Measurements from ENCODE around the gene C10orf105.

Gene C10orf105

GRCh38 chr10:71735709-71736569, 16.4 kb upstream of the C10orf105 start:
- TF ChIP-seq YY1 (IDR thresholded peaks at IDR 0.05; ENCODE audit: insufficient read depth, insufficient read length) (no peak), SUZ12 (IDR thresholded peaks at IDR 0.05; ENCODE audit: extremely low read depth, insufficient read depth, insufficient read length) (no peak), ZNF274 (IDR thresholded peaks at IDR 0.05; ENCODE audit: low read depth, low read length) (no peak)
- DNase-seq (ENCODE audit: low read depth, low spot score): no peak
- Histone ChIP-seq H3K36me3 (ENCODE audit: insufficient read depth, insufficient read length, low read length) (no peaks in the 10 kb centered on the region), H3K27me3 (ENCODE audit: insufficient read depth, insufficient read length) (peaks cover 9% of the 10 kb centered on the region), H3K4me1 (ENCODE audit: insufficient read depth, insufficient read length) (peaks cover 6% of the 10 kb centered on the region), H3K4me3 (ENCODE audit: insufficient read length, low read depth) (no peak overlapping the region), H3K9me3 (ENCODE audit: insufficient read depth, low read length) (no peaks in the 10 kb centered on the region), H3K9ac (ENCODE audit: insufficient read length, low read depth) (no peak overlapping the region)

- H3K9me3 ChIP-seq (ENCODE audit: insufficient read depth, low read length): no peaks in the 10 kb centered on the region
- H3K4me3 ChIP-seq (ENCODE audit: insufficient read length, low read depth): no peak overlapping the region
- no peaks in the 10 kb centered on the region for H3K36me3 ChIP-seq (ENCODE audit: insufficient read depth, insufficient read length, low read length)
- no peak for TF ChIP-seq SUZ12 (IDR thresholded peaks at IDR 0.05; ENCODE audit: extremely low read depth, insufficient read depth, insufficient read length)
- TF ChIP-seq YY1 (IDR thresholded peaks at IDR 0.05; ENCODE audit: insufficient read depth, insufficient read length): no peak
- DNase-seq (ENCODE audit: low read depth, low spot score): no peak
- peaks cover 6% of the 10 kb centered on the region for H3K4me1 ChIP-seq (ENCODE audit: insufficient read depth, insufficient read length)
- no peak overlapping the region for H3K9ac ChIP-seq (ENCODE audit: insufficient read length, low read depth)
- peaks cover 9% of the 10 kb centered on the region for H3K27me3 ChIP-seq (ENCODE audit: insufficient read depth, insufficient read length)
These were observed 15.2 kb upstream of the C10orf105 start for GRCh38 chr10:71734797-71735196.

GRCh38 chr10:71731791-71732190, 12.2 kb upstream of the C10orf105 start:
- TF ChIP-seq YY1 (IDR thresholded peaks at IDR 0.05; ENCODE audit: insufficient read depth, insufficient read length) (no peak), ZNF274 (IDR thresholded peaks at IDR 0.05; ENCODE audit: low read depth, low read length) (no peak), SUZ12 (IDR thresholded peaks at IDR 0.05; ENCODE audit: extremely low read depth, insufficient read depth, insufficient read length) (no peak)
- Histone ChIP-seq H3K4me1 (ENCODE audit: insufficient read depth, insufficient read length) (peaks cover 6% of the 10 kb centered on the region), H3K9me3 (ENCODE audit: insufficient read depth, low read length) (no peaks in the 10 kb centered on the region)

GRCh38 chr10:71729161-71729636, 9.6 kb upstream of the C10orf105 start:
- H3K9ac ChIP-seq (ENCODE audit: insufficient read length, low read depth): no peak overlapping the region
- H3K9me3 ChIP-seq (ENCODE audit: insufficient read depth, low read length): no peaks in the 10 kb centered on the region
- no peak for DNase-seq (ENCODE audit: low read depth, low spot score)
- no peaks in the 10 kb centered on the region for H3K36me3 ChIP-seq (ENCODE audit: insufficient read depth, insufficient read length, low read length)
- no peak overlapping the region for H3K4me3 ChIP-seq (ENCODE audit: insufficient read length, low read depth)
- H3K27me3 ChIP-seq (ENCODE audit: insufficient read depth, insufficient read length): peaks cover 4% of the 10 kb centered on the region
- TF ChIP-seq YY1 (IDR thresholded peaks at IDR 0.05; ENCODE audit: insufficient read depth, insufficient read length) (no peak), ZNF274 (IDR thresholded peaks at IDR 0.05; ENCODE audit: low read depth, low read length) (no peak), SUZ12 (IDR thresholded peaks at IDR 0.05; ENCODE audit: extremely low read depth, insufficient read depth, insufficient read length) (no peak)
- peaks cover 9% of the 10 kb centered on the region for H3K4me1 ChIP-seq (ENCODE audit: insufficient read depth, insufficient read length)

More at GRCh38 chr10:71731791-71732190, 12.2 kb upstream of the C10orf105 start:
- H3K9ac ChIP-seq (ENCODE audit: insufficient read length, low read depth): no peak overlapping the region
- H3K4me3 ChIP-seq (ENCODE audit: insufficient read length, low read depth): no peak overlapping the region
- H3K27me3 ChIP-seq (ENCODE audit: insufficient read depth, insufficient read length): peaks cover 4% of the 10 kb centered on the region
- H3K36me3 ChIP-seq (ENCODE audit: insufficient read depth, insufficient read length, low read length): no peaks in the 10 kb centered on the region
- no peak for DNase-seq (ENCODE audit: low read depth, low spot score)

GRCh38 chr10:71727738-71728737, 8.5 kb upstream of the C10orf105 start:
- Histone ChIP-seq H3K4me1 (ENCODE audit: insufficient read depth, insufficient read length) (peaks cover 9% of the 10 kb centered on the region), H3K27me3 (ENCODE audit: insufficient read depth, insufficient read length) (peaks cover 2% of the 10 kb centered on the region), H3K36me3 (ENCODE audit: insufficient read depth, insufficient read length, low read length) (no peaks in the 10 kb centered on the region), H3K9me3 (ENCODE audit: insufficient read depth, low read length) (no peaks in the 10 kb centered on the region), H3K4me3 (ENCODE audit: insufficient read length, low read depth) (no peak overlapping the region), H3K9ac (ENCODE audit: insufficient read length, low read depth) (no peak overlapping the region)
- TF ChIP-seq YY1 (IDR thresholded peaks at IDR 0.05; ENCODE audit: insufficient read depth, insufficient read length): no peak
- no peak for TF ChIP-seq ZNF274 (IDR thresholded peaks at IDR 0.05; ENCODE audit: low read depth, low read length)
- no peak for TF ChIP-seq SUZ12 (IDR thresholded peaks at IDR 0.05; ENCODE audit: extremely low read depth, insufficient read depth, insufficient read length)
- no peak for DNase-seq (ENCODE audit: low read depth, low spot score)

- Histone ChIP-seq H3K4me1 (ENCODE audit: insufficient read depth, insufficient read length) (peaks cover 9% of the 10 kb centered on the region), H3K4me3 (ENCODE audit: insufficient read length, low read depth) (no peak overlapping the region), H3K9ac (ENCODE audit: insufficient read length, low read depth) (no peak overlapping the region), H3K9me3 (ENCODE audit: insufficient read depth, low read length) (no peaks in the 10 kb centered on the region), H3K27me3 (ENCODE audit: insufficient read depth, insufficient read length) (no peaks in the 10 kb centered on the region), H3K36me3 (ENCODE audit: insufficient read depth, insufficient read length, low read length) (no peaks in the 10 kb centered on the region)
- no peak for TF ChIP-seq ZNF274 (IDR thresholded peaks at IDR 0.05; ENCODE audit: low read depth, low read length)
- no peak for TF ChIP-seq SUZ12 (IDR thresholded peaks at IDR 0.05; ENCODE audit: extremely low read depth, insufficient read depth, insufficient read length)
- TF ChIP-seq YY1 (IDR thresholded peaks at IDR 0.05; ENCODE audit: insufficient read depth, insufficient read length): no peak
- no peak for DNase-seq (ENCODE audit: low read depth, low spot score)
These were observed 7.6 kb upstream of the C10orf105 start for GRCh38 chr10:71727105-71727737.
